ENCODE data around the gene SMYD5.
"Not testable (repeated sequence)": the region's sequence is repeated elsewhere in the genome, so short reads cannot be mapped to it uniquely, and the experiment has no call there.

The SMYD5 gene

DNA sequence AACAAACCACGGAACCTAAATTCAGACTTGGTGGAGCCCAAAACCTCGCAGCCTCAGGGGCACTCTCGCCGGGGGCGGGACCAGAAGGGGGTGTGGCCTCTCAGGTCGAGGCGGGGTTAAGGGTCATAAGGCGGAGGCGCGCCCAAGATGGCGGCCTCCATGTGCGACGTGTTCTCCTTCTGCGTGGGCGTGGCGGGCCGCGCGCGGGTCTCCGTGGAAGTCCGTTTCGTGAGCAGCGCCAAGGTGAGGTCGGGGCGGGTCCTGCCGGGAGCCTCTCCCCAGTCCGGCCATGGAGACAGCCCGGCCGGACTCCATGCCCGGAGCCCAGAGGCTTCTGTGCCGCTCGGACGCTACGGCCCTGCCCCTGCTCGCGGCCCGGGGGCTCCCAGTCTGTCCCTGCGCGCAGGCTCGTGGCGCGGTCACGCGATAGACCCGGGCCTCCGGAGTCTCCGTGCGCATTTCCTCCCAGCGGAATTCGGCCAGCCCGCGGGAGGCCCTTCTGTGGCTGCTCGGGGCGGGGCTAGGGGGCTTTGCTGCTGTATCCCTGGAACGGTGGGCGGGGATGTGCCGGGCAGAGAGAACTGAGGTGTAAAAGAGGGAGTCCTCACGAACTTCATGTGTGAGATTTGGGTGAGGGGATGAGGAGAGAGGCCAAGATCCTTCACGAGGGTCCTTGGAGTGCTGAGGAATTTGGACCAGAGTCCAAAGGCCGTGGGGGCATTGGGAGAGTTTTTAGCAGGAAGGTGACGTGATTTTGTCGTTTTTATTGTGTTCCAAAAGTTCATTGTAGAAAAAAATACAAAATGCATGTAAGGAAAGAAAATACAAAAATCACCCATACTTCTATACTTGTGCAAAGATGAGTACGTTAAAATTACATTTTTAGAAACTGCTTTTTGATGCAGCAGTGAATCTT, at the start of gene SMYD5:
TSS of gene SMYD5 (plus strand) at position 126 of the 916 bp plus-strand sequence. CDS start at position 148, 22 bp downstream.
- peak; percentile 43 for DNase-seq (ENCODE audit: low read depth)

GRCh38 chr2:73165978-73166377, 48.1 kb upstream of the SMYD5 start:
- not testable (repeated sequence) for DNase-seq (ENCODE audit: low read depth)

- not testable (repeated sequence) for DNase-seq (ENCODE audit: low read depth)
Measured at GRCh38 chr2:73166813-73167212, 47.2 kb upstream of the SMYD5 start.

- not testable (repeated sequence) for DNase-seq (ENCODE audit: low read depth)
Measured at GRCh38 chr2:73168348-73168747, 45.7 kb upstream of the SMYD5 start.

DNA sequence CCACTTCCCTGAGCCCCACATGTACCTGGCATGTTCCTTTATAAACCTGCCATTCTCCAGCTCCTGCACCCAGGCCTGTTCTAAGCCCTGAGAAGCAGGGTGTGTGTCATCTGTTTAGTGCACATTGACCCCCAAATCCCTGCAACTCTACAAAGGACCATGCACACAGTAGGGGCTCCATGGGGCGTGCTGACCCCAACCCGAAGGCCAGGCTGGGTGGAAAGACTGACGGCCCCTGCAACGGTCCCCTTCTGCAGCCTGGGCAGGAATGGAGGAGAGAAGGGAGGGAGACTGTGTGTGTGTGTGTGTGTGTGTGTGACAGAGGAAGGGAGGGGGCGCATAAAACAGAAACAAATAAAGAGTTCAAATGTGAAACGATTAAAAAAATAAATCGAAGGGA, 43.7 kb upstream of the SMYD5 start:
- not testable (repeated sequence) for DNase-seq (ENCODE audit: low read depth)

DNA sequence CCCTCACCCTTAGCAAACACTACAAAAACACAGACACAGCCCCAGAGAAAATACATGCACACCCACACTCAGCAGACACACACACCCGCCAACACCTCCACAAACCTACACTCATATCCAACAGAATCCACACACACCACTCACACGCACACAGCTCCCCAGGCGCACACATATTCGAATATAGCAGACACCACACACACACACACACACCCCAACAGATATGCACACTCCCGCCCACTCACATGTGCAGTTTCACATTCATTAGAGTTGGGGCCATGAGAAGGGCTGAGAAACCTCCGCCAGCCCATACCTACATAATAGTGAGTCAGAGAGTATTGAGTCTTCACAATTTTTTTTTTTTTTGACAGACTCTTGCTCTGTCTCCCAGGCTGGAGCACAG, 41.1 kb upstream of the SMYD5 start:
- no peak for DNase-seq (ENCODE audit: low read depth)

- no peak for DNase-seq (ENCODE audit: low read depth)
Measured at GRCh38 chr2:73173781-73174180, 40.3 kb upstream of the SMYD5 start.

DNA sequence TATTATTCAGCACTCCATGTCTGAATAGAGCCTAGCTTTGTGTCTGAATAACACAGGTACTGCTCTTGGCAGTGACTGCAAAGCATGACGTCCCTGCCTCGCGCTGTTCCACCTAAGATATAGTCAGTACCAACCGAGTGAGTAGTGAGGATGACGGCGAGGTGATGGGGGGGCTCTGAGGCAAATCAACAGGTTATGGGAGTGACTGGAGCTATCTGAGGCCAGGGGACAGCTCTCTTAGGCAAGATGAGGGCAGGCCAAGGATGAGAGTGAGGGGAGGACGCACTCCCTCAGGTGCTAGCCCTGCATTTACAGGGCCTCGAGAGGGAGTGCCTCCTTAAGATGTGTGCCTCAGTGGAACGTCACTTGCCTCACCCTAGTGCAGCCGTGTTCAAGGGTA, 39.8 kb upstream of the SMYD5 start:
- no peak for DNase-seq (ENCODE audit: low read depth)

DNA sequence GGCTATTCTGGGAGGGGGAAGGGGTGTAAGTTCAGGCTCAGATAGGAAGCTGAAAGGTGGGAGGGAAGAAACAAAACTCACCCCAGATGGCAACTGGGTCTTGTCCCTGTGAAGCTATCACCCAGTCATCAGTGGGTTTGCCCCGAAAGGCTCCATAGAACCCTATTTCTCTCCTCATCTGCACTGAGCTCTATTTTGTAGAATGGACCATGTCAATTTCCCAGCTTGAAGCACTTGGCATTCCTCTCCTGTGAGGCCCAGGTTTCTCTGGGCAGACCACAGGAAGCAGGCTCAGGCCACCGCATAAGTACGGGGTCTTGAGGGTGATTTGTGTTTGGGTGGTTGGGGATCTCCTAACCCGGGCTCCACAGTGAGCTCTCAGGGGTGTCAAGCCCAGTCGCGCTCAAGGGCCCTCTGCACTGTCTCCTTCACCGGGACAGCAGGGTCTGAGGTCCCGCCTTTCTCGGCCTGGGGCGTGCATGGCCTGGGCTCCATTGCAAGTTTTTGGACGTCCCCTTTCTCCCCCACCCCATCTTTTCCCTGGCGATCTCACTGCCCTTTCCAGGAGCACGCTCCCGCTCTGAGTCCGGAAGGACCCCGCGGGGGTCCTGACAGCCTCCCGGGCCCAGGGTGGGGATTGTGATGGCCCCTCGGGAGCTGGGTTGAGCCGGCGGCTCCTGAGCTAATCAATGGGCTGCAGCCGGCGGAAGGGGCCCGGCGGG, 38.9 kb upstream of the SMYD5 start:
- DNase-seq (ENCODE audit: low read depth), result no peak

DNA sequence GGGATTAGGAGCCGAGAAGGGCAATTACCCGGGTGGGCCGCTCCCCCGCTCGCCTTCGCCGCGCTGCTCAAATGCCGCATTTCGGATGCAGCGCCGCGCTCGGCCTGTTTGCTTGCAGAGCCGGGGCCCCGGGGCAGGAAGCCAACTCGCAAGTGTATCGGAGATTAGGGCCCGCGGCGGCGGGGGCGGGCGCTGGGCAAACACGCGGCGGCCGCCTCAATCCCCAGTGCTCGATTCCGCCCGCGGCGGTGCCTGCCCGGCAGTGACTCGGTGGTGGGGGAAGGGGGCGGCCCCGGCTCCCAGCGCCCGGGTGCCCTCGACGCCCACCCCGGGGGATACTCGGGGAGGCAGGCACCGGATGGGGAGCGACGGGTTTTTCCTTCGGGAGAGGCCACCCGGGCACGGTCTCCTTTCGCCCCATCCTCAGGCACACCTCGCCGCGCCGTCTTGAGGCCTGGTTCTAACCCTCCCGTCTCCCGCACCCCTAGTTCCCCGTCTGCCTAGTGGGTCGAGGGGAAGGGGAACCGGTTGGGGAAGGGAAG, 38.3 kb upstream of the SMYD5 start:
- peak; percentile 5 for DNase-seq (ENCODE audit: low read depth)

- no peak for DNase-seq (ENCODE audit: low read depth)
Measured at GRCh38 chr2:73176205-73176880, 37.7 kb upstream of the SMYD5 start.

DNA sequence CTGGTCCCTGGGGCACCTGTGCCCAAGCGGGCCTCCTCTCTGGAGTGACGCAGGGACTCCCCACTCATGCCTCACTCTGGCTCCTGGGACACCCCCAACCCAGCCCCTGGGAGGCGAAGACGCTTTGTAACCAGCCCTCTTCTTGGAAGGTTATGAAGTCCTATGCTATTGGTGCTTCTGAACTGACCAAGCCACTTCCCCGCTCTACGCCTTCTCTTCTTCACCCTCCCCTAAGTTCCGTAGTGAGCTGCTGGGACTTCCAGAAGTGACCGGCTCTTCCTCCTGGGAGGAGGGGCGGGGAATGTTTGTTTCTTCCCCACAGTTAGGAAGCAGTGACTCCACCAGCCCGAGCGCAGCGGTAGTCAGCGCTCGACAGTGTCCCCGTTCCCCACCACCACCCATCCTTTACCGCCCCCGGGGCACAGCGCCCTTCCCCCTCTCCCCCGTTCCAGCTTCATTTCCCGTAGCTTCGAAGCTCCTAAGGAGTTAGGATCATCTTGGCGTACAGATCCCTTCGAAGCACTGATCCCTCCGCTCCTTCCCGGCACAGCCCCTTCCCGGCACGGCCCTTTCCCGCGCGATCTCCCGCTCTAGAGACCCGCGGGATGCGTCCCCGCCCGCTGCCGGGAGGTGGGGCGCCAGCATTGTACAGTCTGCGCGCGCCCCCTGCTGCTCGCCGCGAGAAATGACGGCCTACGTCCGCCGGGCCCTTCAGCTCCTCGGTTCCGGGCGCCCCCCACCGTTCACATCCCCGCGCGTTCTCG, 37.0 kb upstream of the SMYD5 start:
- DNase-seq (ENCODE audit: low read depth), result peak; percentile 56

GRCh38 chr2:73177645-73178255, 36.3 kb upstream of the SMYD5 start:
- DNase-seq (ENCODE audit: low read depth), result no peak

GRCh38 chr2:73185965-73186364, 28.1 kb upstream of the SMYD5 start:
- no peak for DNase-seq (ENCODE audit: low read depth)

DNA sequence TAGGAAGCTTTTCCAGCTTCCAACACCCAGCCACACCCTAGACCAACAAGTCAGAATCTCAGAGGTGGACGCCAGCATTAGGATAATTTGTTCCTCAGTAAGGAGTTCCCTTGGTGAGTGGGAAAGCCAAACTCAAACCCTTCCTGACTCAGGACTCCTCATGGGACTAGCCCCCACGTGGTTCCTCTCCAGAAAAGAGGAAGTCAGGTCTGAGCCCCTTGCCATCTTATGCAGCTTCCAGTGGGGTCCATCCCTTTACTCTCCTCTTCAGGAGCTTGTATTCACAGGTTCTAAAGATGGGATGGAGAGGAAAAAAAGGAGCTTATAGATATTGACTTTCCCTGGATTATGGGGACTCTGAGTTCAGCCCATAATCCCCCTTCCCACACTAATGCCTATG, 26.5 kb upstream of the SMYD5 start:
- DNase-seq (ENCODE audit: low read depth), result no peak

DNA sequence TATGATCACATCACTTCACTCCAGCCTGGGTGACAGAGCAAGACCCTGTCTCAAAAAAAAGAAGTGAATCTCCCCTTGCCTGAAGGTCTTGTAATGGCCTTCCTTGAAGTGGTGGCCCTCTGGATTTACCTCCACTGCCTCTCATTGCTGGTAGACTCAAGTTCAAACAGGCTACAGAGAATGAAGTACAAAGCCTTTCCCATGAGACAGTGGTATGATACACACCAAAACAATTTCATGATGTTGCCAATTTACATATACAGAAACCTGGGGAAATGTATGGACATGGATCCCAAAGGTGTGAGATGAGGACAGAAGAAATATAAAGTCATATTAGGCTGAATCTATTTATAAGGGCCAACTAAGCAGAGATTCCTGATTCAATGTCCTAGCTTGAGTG, 16.5 kb upstream of the SMYD5 start:
- no peak for DNase-seq (ENCODE audit: low read depth)

GRCh38 chr2:73200281-73200680, 13.8 kb upstream of the SMYD5 start:
- not testable (repeated sequence) for DNase-seq (ENCODE audit: low read depth)

GRCh38 chr2:73202156-73203054, 11.6 kb upstream of the SMYD5 start, which contains the start of gene NOTO:
NOTO (plus strand) TSS chr2:73202574; CDS start chr2:73202667, 93 bp downstream.
- no peak for DNase-seq (ENCODE audit: low read depth)

DNA sequence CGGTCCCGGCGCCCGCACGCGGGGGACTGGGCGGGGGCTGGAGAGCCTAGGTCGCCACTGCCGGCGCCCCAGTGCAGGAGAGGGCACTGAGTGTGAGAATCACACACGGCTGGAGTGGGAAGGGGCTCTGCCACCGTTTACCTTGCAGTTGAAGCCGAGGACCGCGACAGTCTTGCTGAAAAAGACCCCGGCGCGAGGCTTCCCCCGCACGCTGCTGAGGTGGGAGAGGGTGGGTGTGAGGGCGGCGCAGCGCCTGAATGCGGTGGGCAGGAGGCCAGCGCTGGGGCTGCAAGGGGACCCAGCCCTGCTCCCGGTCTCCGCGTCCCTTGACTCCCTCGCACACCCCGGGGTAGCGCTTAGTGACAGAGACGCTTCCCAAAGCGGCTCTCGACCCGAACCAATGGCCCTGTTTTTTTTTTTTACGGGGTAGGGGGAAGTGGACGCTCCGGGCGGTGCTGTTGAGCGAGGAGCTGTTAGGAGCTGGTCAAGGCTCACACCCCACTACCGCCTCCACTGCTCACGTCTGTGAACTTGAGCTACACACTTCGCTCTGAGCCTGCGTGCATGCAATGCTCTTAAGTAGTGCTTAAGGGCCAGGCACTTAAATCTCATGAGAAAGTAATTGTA, 10.9 kb upstream of the SMYD5 start:
- DNase-seq (ENCODE audit: low read depth), result no peak

Measured in GM04504 (cell line).